ENCODE measurements around the gene PIKFYVE.
"Not testable (repeated sequence)": the region's sequence is repeated elsewhere in the genome, so short reads cannot be mapped to it uniquely, and the experiment has no call there.

GRCh38 chr2:208256849-208257813 is 8.9 kb upstream of the PIKFYVE start:
- not testable (repeated sequence) for TF ChIP-seq MYC (IDR thresholded peaks at IDR 0.05; ENCODE audit: low read depth, low read length); CTCF (IDR thresholded peaks at IDR 0.05; ENCODE audit: low read depth, low read length); POLR2A (IDR thresholded peaks at IDR 0.05; ENCODE audit: extremely low read depth, insufficient read length)
